Ishikawa (cell line): ENCODE results near the gene ARHGEF4.

Source experiments
- CEBPB ChIP-seq: IDR thresholded peaks from 2 replicates; pipeline ENCODE4 v1.6.1; 2012
- CREB1 ChIP-seq: IDR thresholded peaks from 2 replicates; pipeline ENCODE4 v1.6.1; 2012; ENCODE audit warnings: low read depth
- EGR1 ChIP-seq: IDR thresholded peaks from 2 replicates; pipeline ENCODE4 v1.6.1; 2012
- EP300 ChIP-seq: IDR thresholded peaks from 2 replicates; pipeline ENCODE4 v1.6.1; 2012; ENCODE audit warnings: borderline replicate concordance
- FOXM1 ChIP-seq: IDR thresholded peaks from 2 replicates; pipeline ENCODE4 v1.6.1; 2012; ENCODE audit warnings: low read depth, borderline replicate concordance
- NFIC ChIP-seq: IDR thresholded peaks from 2 replicates; pipeline ENCODE4 v1.6.1; 2012
- RAD21 ChIP-seq: IDR thresholded peaks from 2 replicates; pipeline ENCODE4 v1.6.1; 2012; ENCODE audit warnings: low read depth
- TAF1 ChIP-seq: IDR thresholded peaks from 2 replicates; pipeline ENCODE4 v1.6.1; 2012; ENCODE audit warnings: low read depth, mild to moderate bottlenecking
- TCF12 ChIP-seq: IDR thresholded peaks from 2 replicates; pipeline ENCODE4 v1.6.1; 2012; ENCODE audit warnings: low read depth
- TEAD4 ChIP-seq: IDR thresholded peaks from 2 replicates; pipeline ENCODE4 v1.6.1; 2012
- YY1 ChIP-seq: IDR thresholded peaks from 2 replicates; pipeline ENCODE4 v1.6.1; 2012; ENCODE audit warnings: low read depth
- ZBTB7A ChIP-seq: IDR thresholded peaks from 2 replicates; pipeline ENCODE4 v1.6.1; 2012; ENCODE audit warnings: low read depth
- TF ChIP-seq, protein P1 (sequence below): IDR thresholded peaks from 2 replicates; pipeline ENCODE4 v1.6.1; 2012
- TF ChIP-seq, protein P2 (sequence below): IDR thresholded peaks from 2 replicates; pipeline ENCODE4 v1.6.1; 2012
- TF ChIP-seq, protein P3 (sequence below): IDR thresholded peaks from 2 replicates; pipeline ENCODE4 v1.6.1; 2012; ENCODE audit warnings: low read depth, mild to moderate bottlenecking

Gene ARHGEF4

DNA sequence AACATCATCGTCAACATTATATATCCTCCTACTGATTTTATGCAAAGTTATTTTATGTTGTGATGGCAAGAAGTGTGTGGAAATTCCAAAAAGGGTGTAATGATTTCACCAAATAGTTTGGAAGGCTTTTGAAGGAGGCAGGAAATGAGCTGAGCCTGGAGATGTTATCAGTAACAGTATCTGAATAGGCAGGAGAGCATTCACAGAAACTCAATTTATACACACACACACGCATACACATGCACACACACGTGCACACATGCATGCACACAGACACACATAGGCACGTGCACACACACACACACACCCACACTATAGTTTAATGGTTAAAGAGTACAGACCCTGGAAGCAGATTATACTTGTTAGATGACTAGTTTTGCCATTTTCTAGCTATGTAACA lies 47.3 kb downstream of the ARHGEF4 start:
- TF ChIP-seq FOXM1: no peak
- TF ChIP-seq, protein P1, sequence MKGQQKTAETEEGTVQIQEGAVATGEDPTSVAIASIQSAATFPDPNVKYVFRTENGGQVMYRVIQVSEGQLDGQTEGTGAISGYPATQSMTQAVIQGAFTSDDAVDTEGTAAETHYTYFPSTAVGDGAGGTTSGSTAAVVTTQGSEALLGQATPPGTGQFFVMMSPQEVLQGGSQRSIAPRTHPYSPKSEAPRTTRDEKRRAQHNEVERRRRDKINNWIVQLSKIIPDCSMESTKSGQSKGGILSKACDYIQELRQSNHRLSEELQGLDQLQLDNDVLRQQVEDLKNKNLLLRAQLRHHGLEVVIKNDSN: no peak
- no peak for TF ChIP-seq YY1

DNA sequence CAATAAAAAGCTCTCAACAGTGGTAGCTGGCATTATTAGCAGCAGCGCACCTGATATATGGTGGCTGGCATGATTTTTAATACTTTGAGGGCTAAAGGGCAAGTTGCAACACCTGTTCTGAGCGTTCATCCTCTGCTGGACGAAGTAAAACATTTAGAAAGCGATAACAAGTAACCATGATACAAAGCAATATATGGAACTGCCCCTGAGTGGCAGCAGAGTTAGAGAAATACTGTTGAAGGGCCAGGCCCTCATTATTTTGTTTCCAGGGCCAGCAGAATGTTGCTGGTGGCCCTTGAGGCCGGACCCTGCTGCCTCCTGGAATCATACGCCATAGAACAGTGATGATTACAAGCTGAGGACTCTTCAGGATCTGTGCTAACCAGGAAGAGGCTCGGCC lies 47.8 kb downstream of the ARHGEF4 start:
- TF ChIP-seq, protein P2, sequence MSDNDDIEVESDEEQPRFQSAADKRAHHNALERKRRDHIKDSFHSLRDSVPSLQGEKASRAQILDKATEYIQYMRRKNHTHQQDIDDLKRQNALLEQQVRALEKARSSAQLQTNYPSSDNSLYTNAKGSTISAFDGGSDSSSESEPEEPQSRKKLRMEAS: no peak
- TF ChIP-seq, protein P3, sequence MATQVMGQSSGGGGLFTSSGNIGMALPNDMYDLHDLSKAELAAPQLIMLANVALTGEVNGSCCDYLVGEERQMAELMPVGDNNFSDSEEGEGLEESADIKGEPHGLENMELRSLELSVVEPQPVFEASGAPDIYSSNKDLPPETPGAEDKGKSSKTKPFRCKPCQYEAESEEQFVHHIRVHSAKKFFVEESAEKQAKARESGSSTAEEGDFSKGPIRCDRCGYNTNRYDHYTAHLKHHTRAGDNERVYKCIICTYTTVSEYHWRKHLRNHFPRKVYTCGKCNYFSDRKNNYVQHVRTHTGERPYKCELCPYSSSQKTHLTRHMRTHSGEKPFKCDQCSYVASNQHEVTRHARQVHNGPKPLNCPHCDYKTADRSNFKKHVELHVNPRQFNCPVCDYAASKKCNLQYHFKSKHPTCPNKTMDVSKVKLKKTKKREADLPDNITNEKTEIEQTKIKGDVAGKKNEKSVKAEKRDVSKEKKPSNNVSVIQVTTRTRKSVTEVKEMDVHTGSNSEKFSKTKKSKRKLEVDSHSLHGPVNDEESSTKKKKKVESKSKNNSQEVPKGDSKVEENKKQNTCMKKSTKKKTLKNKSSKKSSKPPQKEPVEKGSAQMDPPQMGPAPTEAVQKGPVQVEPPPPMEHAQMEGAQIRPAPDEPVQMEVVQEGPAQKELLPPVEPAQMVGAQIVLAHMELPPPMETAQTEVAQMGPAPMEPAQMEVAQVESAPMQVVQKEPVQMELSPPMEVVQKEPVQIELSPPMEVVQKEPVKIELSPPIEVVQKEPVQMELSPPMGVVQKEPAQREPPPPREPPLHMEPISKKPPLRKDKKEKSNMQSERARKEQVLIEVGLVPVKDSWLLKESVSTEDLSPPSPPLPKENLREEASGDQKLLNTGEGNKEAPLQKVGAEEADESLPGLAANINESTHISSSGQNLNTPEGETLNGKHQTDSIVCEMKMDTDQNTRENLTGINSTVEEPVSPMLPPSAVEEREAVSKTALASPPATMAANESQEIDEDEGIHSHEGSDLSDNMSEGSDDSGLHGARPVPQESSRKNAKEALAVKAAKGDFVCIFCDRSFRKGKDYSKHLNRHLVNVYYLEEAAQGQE: no peak
- TF ChIP-seq TAF1 (no peak), ZBTB7A (no peak), CEBPB (no peak), TCF12 (no peak), NFIC (no peak), EGR1 (no peak), RAD21 (no peak), YY1 (no peak), EP300 (no peak)
- TF ChIP-seq, protein P1: no peak

DNA sequence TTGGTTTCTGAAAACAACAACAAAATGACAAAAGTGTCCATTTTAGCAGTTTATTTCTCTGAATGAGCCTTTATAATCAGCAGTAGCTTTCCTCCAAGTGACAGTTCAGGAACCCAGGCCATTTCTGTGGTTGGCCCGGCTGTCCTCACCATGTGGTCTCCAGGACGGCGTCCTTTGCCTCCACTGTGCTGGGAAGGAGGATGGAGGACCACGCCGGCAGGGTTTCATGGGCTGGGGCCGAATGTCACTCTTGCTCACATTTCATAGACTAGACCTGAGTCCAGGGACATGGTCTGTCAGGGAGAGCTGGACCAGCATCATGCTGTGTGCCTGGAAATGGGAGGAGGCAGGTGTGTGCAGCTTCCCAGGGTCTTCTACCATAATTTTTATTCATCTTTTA lies 50.9 kb downstream of the ARHGEF4 start:
- TF ChIP-seq CREB1: no peak
- TF ChIP-seq TCF12: no peak
- TF ChIP-seq EP300: no peak
- no peak for TF ChIP-seq NFIC
- TF ChIP-seq YY1: no peak
- no peak for TF ChIP-seq FOXM1
- TF ChIP-seq, protein P3: no peak
- no peak for TF ChIP-seq CEBPB
- TF ChIP-seq TEAD4: no peak
- TF ChIP-seq, protein P2: no peak
- no peak for TF ChIP-seq ZBTB7A
- TF ChIP-seq TAF1: no peak
- no peak for TF ChIP-seq EGR1
- TF ChIP-seq, protein P1: no peak

DNA sequence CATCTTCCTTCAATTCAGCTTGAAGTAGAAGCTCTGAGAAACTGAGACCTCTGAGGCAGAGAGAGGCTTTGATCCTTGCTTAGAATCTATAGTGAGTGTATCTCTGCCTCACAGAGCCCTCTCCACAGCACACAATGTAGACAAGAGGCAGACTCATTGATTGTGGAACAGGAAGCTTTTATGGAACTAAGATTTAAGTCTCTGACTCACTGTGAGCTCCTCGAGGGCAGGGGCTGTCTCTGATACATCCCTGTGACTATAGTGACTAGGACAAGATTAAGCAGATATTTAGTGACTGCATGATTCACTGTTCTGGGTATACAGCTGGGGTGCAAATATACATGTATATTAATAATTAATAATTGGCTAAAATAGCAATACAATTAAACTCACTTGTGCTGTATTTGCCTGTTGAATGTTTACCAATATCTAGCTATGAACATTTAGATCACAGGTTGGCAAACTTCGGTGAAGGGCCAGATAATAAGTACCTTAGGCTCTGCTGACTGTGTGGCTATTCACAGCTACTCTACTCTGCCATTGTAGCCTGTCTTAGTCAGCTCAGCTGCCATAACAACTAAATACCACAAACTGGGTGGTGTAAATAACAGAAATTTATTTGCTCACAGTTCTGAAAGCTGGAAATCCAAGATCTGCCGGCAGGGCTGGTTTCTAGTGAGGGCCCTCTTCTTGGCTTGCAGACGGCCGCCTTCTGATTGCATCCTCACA lies 54.4 kb downstream of the ARHGEF4 start:
- TF ChIP-seq RAD21: no peak
- no peak for TF ChIP-seq EGR1
- TF ChIP-seq, protein P2: no peak
- no peak for TF ChIP-seq ZBTB7A
- no peak for TF ChIP-seq TCF12
- no peak for TF ChIP-seq CEBPB

DNA sequence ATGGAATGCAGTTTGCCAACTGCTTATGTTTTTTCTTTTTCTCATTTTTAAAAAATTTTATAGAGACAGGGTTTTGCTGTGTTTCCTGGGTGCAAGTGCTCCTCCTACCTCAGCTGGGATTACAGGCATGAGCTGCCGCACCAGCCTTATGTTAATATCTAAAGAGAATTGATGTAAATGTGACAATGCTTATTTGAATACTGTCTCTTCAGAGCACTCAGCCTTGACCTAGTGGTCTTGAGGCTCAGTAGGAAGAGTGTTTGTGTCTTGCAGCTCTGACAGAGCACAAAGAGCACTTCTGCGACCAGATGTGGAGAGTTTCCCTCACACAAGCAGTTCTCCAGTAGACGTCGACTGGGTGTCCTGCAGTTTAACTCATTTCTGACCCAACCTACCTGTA lies 55.3 kb downstream of the ARHGEF4 start:
- TF ChIP-seq EGR1: no peak
- TF ChIP-seq CEBPB: no peak
- no peak for TF ChIP-seq FOXM1
- no peak for TF ChIP-seq NFIC
- TF ChIP-seq ZBTB7A: no peak
- TF ChIP-seq, protein P2: no peak
- no peak for TF ChIP-seq TEAD4
